Loucy (cell line): ENCODE measurements around the gene MGAT5.
A peak's percentile ranks its signal among the peaks of the same experiment; 100 is the strongest.

Experiments used
- H2AFZ ChIP-seq: fragments of 200-600 bp; sonication (generic); 2 replicates; pipeline ENCODE4 v1.6.0; 2016; ENCODE audit warnings: antibody characterized with exemption, mild to moderate bottlenecking, low read length, moderate library complexity
- H3F3A ChIP-seq: fragments of 200-600 bp; 2 replicates; pipeline ENCODE4 v1.6.0; 2016; ENCODE audit warnings: antibody characterized with exemption, low read depth, mild to moderate bottlenecking
- H3K27me3 ChIP-seq: fragments of 200-600 bp; sonication (generic); 2 replicates; pipeline ENCODE4 v1.6.1; 2014; ENCODE audit warnings: low read length, mild to moderate bottlenecking; ENCODE audit not compliant: insufficient read depth, poor library complexity, severe bottlenecking
- H3K36me3 ChIP-seq: fragments of 200-600 bp; sonication (generic); 2 replicates; pipeline ENCODE4 v1.6.1; 2016; ENCODE audit warnings: low read length; ENCODE audit not compliant: insufficient read depth
- H3K4me1 ChIP-seq: fragments of 200-600 bp; sonication (generic); 2 replicates; pipeline ENCODE4 v1.5.1; 2014; ENCODE audit warnings: low read length, mild to moderate bottlenecking; ENCODE audit not compliant: insufficient read depth, poor library complexity, severe bottlenecking
- H3K4me2 ChIP-seq: fragments of 200-600 bp; sonication (generic); 2 replicates; pipeline ENCODE4 v1.6.0; 2014; ENCODE audit warnings: antibody characterized with exemption, low read length, low read depth, mild to moderate bottlenecking; ENCODE audit not compliant: poor library complexity, severe bottlenecking
- H3K4me3 ChIP-seq: fragments of 200-600 bp; sonication (generic); 2 replicates; pipeline ENCODE4 v1.5.1; 2014; ENCODE audit warnings: low read length, mild to moderate bottlenecking, mixed read lengths; ENCODE audit not compliant: poor library complexity, severe bottlenecking
- H3K79me2 ChIP-seq: fragments of 200-600 bp; sonication (generic); 2 replicates; pipeline ENCODE4 v1.6.1; 2014; ENCODE audit warnings: low read length; ENCODE audit not compliant: insufficient read depth
- H3K9ac ChIP-seq: fragments of 200-600 bp; sonication (generic); 2 replicates; pipeline ENCODE4 v1.6.0; 2014; ENCODE audit warnings: mild to moderate bottlenecking, low read depth, low read length, moderate library complexity; ENCODE audit not compliant: poor library complexity, severe bottlenecking
- H3K9me2 ChIP-seq: fragments of 200-600 bp; sonication (generic); replicated peaks from 2 replicates; pipeline ENCODE4 v1.6.1; 2016; ENCODE audit warnings: low read depth, low read length, mixed read lengths
- H3K9me3 ChIP-seq: fragments of 200-600 bp; sonication (generic); 2 replicates; pipeline ENCODE4 v1.6.1; 2014; ENCODE audit warnings: mild to moderate bottlenecking, antibody characterized with exemption, low read length, low read depth; ENCODE audit not compliant: insufficient read depth
- H4K20me1 ChIP-seq: fragments of 200-600 bp; sonication (generic); 2 replicates; pipeline ENCODE4 v1.6.0; 2014; ENCODE audit warnings: antibody characterized with exemption, low read length, mild to moderate bottlenecking; ENCODE audit not compliant: insufficient read depth, poor library complexity, severe bottlenecking
- EZH2phosphoT487 ChIP-seq: fragments of 200-600 bp; IDR thresholded peaks from 2 replicates; pipeline ENCODE4 v1.6.1; 2018; ENCODE audit warnings: antibody characterized with exemption, mild to moderate bottlenecking, moderate library complexity, borderline replicate concordance
- TF ChIP-seq, protein P1 (sequence below): fragments of 200-600 bp; sonication (generic); conservative IDR thresholded peaks from 2 replicates; pipeline ENCODE4 v1.5.1; 2014; ENCODE audit warnings: mild to moderate bottlenecking, antibody characterized with exemption, low read length

Gene MGAT5

DNA sequence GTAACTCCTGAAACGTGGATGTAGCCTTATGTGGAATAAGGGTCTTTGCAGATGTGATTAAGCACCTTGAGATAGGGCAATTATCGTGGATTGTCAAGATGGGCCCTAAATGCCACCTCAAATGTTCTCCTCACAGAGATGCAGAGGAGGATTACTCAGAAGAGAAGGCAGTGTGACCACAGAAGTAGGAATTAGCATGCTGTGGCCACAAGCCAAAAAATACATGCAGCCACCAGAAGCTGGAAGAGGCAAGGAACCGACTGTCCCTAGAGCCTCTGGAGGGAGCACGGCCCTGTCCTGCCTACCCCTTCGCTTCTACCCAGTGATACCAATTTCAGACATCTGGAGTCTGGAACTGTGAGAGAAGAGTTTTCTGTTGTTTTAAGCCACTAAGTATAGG is 47.3 kb upstream of the MGAT5 start:
- TF ChIP-seq, protein P1, sequence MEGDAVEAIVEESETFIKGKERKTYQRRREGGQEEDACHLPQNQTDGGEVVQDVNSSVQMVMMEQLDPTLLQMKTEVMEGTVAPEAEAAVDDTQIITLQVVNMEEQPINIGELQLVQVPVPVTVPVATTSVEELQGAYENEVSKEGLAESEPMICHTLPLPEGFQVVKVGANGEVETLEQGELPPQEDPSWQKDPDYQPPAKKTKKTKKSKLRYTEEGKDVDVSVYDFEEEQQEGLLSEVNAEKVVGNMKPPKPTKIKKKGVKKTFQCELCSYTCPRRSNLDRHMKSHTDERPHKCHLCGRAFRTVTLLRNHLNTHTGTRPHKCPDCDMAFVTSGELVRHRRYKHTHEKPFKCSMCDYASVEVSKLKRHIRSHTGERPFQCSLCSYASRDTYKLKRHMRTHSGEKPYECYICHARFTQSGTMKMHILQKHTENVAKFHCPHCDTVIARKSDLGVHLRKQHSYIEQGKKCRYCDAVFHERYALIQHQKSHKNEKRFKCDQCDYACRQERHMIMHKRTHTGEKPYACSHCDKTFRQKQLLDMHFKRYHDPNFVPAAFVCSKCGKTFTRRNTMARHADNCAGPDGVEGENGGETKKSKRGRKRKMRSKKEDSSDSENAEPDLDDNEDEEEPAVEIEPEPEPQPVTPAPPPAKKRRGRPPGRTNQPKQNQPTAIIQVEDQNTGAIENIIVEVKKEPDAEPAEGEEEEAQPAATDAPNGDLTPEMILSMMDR = no peak
- TF ChIP-seq EZH2phosphoT487 = no peak
- H3K4me3 ChIP-seq = no peak overlapping the region
- H3K4me2 ChIP-seq = no peak overlapping the region
- no peaks in the 10 kb centered on the region for H3F3A ChIP-seq
- no peaks in the 10 kb centered on the region for H3K36me3 ChIP-seq
- peaks cover 15% of the 10 kb centered on the region for H3K4me1 ChIP-seq
- no peaks in the 10 kb centered on the region for H3K9me3 ChIP-seq
- H2AFZ ChIP-seq = no peak overlapping the region
- no peak overlapping the region for H3K9ac ChIP-seq
- H3K9me2 ChIP-seq = no peaks in the 10 kb centered on the region
- H3K79me2 ChIP-seq = peaks cover 67% of the 10 kb centered on the region
- peaks cover 22% of the 10 kb centered on the region for H4K20me1 ChIP-seq
- H3K27me3 ChIP-seq = no peaks in the 10 kb centered on the region

DNA sequence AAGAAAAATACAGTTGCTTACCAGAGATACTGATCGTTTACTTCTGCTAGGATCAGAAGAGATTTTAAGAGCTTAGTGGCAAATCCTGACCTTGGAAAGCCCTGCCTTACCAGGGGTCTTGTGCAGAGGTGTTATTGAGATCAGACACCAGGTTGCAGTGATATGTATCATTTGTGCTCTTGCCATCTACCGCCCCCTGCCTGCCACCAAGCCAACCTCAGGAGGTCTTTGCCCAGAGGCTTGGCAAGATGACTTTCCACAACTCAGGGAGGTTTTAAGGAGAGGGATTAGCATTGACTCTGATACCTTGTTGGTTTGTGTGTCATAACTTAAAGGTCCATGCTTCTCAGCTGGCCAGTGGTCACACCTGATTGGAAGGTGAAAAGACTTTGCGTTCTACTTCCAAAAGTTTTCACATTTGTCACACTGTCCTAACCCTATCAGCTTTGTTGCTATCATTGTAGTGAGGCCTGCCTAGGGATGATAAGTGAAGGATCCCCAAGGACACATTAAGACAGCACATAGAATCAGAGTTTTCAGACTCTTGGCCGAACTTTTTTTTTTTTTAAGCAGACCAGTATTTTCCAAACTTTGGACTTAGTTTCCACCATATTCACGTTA is 46.2 kb upstream of the MGAT5 start:
- Histone ChIP-seq H3K27me3 (no peaks in the 10 kb centered on the region), H3K9me3 (no peaks in the 10 kb centered on the region), H3K79me2 (peaks cover 60% of the 10 kb centered on the region), H3K4me2 (no peak overlapping the region), H3K4me1 (peaks cover 10% of the 10 kb centered on the region), H3K9me2 (no peaks in the 10 kb centered on the region), H4K20me1 (peaks cover 16% of the 10 kb centered on the region), H3F3A (no peaks in the 10 kb centered on the region), H2AFZ (no peak overlapping the region), H3K9ac (no peak overlapping the region), H3K4me3 (no peak overlapping the region), H3K36me3 (no peaks in the 10 kb centered on the region)
- TF ChIP-seq, protein P1 = peak; percentile 89
- no peak for TF ChIP-seq EZH2phosphoT487

DNA sequence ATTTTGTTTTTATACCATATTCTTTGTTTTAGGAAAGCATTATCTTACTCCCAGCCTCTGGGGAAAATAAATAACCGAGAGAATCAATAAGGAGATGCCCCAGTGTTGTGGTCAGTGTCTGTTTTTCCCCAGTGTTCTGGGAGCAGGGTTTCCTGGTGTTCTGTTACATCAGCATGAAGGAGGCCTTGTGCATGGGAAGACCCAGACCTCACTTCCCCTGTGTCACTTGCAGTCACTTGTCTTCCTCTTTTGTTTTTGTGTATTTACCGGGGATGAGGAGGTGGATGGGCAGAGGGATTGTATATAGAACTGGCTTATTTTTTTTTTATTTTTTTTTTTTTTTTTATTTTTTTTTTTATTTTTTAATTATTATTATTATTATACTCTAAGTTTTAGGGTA is 45.0 kb upstream of the MGAT5 start:
- Histone ChIP-seq H3K4me1 (peaks cover 10% of the 10 kb centered on the region), H3K79me2 (peaks cover 60% of the 10 kb centered on the region), H3K27me3 (no peaks in the 10 kb centered on the region), H3F3A (no peaks in the 10 kb centered on the region), H3K4me2 (no peak overlapping the region), H4K20me1 (peaks cover 15% of the 10 kb centered on the region), H3K9ac (no peak overlapping the region), H3K9me2 (no peaks in the 10 kb centered on the region), H2AFZ (no peak overlapping the region), H3K36me3 (no peaks in the 10 kb centered on the region), H3K9me3 (no peaks in the 10 kb centered on the region), H3K4me3 (no peak overlapping the region)
- TF ChIP-seq, protein P1 = no peak
- no peak for TF ChIP-seq EZH2phosphoT487
